Loucy (cell line): ENCODE data around the gene DGKB.

ENCODE experiments used
- H2AFZ ChIP-seq: fragments of 200-600 bp; sonication (generic); 2 replicates; pipeline ENCODE4 v1.6.0; 2016; ENCODE audit warnings: antibody characterized with exemption, mild to moderate bottlenecking, low read length, moderate library complexity
- H3F3A ChIP-seq: fragments of 200-600 bp; 2 replicates; pipeline ENCODE4 v1.6.0; 2016; ENCODE audit warnings: antibody characterized with exemption, low read depth, mild to moderate bottlenecking
- H3K27me3 ChIP-seq: fragments of 200-600 bp; sonication (generic); 2 replicates; pipeline ENCODE4 v1.6.1; 2014; ENCODE audit warnings: low read length, mild to moderate bottlenecking; ENCODE audit not compliant: insufficient read depth, poor library complexity, severe bottlenecking
- H3K36me3 ChIP-seq: fragments of 200-600 bp; sonication (generic); 2 replicates; pipeline ENCODE4 v1.6.1; 2016; ENCODE audit warnings: low read length; ENCODE audit not compliant: insufficient read depth
- H3K4me1 ChIP-seq: fragments of 200-600 bp; sonication (generic); 2 replicates; pipeline ENCODE4 v1.5.1; 2014; ENCODE audit warnings: low read length, mild to moderate bottlenecking; ENCODE audit not compliant: insufficient read depth, poor library complexity, severe bottlenecking
- H3K4me2 ChIP-seq: fragments of 200-600 bp; sonication (generic); 2 replicates; pipeline ENCODE4 v1.6.0; 2014; ENCODE audit warnings: antibody characterized with exemption, low read length, low read depth, mild to moderate bottlenecking; ENCODE audit not compliant: poor library complexity, severe bottlenecking
- H3K4me3 ChIP-seq: fragments of 200-600 bp; sonication (generic); 2 replicates; pipeline ENCODE4 v1.5.1; 2014; ENCODE audit warnings: low read length, mild to moderate bottlenecking, mixed read lengths; ENCODE audit not compliant: poor library complexity, severe bottlenecking
- H3K79me2 ChIP-seq: fragments of 200-600 bp; sonication (generic); 2 replicates; pipeline ENCODE4 v1.6.1; 2014; ENCODE audit warnings: low read length; ENCODE audit not compliant: insufficient read depth
- H3K9ac ChIP-seq: fragments of 200-600 bp; sonication (generic); 2 replicates; pipeline ENCODE4 v1.6.0; 2014; ENCODE audit warnings: mild to moderate bottlenecking, low read depth, low read length, moderate library complexity; ENCODE audit not compliant: poor library complexity, severe bottlenecking
- H3K9me2 ChIP-seq: fragments of 200-600 bp; sonication (generic); replicated peaks from 2 replicates; pipeline ENCODE4 v1.6.1; 2016; ENCODE audit warnings: low read depth, low read length, mixed read lengths
- H3K9me3 ChIP-seq: fragments of 200-600 bp; sonication (generic); 2 replicates; pipeline ENCODE4 v1.6.1; 2014; ENCODE audit warnings: mild to moderate bottlenecking, antibody characterized with exemption, low read length, low read depth; ENCODE audit not compliant: insufficient read depth
- H4K20me1 ChIP-seq: fragments of 200-600 bp; sonication (generic); 2 replicates; pipeline ENCODE4 v1.6.0; 2014; ENCODE audit warnings: antibody characterized with exemption, low read length, mild to moderate bottlenecking; ENCODE audit not compliant: insufficient read depth, poor library complexity, severe bottlenecking
- CTCF ChIP-seq: fragments of 200-600 bp; sonication (generic); conservative IDR thresholded peaks from 2 replicates; pipeline ENCODE4 v1.5.1; 2014; ENCODE audit warnings: mild to moderate bottlenecking, antibody characterized with exemption, low read length
- EZH2phosphoT487 ChIP-seq: fragments of 200-600 bp; IDR thresholded peaks from 2 replicates; pipeline ENCODE4 v1.6.1; 2018; ENCODE audit warnings: antibody characterized with exemption, mild to moderate bottlenecking, moderate library complexity, borderline replicate concordance

Gene DGKB

GRCh38 chr7:14902589-14903067, at the start of gene DGKB:
Gene DGKB, minus strand, starts transcription at chr7:14902751.
- no peak within 1 kb of the TSS for H3K9ac ChIP-seq

GRCh38 chr7:14950013-14950412, 47.5 kb upstream of the DGKB start:
- TF ChIP-seq EZH2phosphoT487 (no peak), CTCF (no peak)
- Histone ChIP-seq H3K36me3 (no peaks in the 10 kb centered on the region), H3K4me2 (no peak overlapping the region), H3K4me3 (no peak overlapping the region), H3K9me3 (no peaks in the 10 kb centered on the region), H3F3A (no peaks in the 10 kb centered on the region), H4K20me1 (no peaks in the 10 kb centered on the region), H2AFZ (no peak overlapping the region), H3K4me1 (no peaks in the 10 kb centered on the region), H3K9ac (no peak overlapping the region), H3K27me3 (no peaks in the 10 kb centered on the region), H3K79me2 (no peaks in the 10 kb centered on the region), H3K9me2 (no peaks in the 10 kb centered on the region)

More at GRCh38 chr7:14902589-14903067, at the start of gene DGKB:
- Histone ChIP-seq H3K4me1 (no peaks in the 10 kb centered on the region), H3K9me2 (no peaks in the 10 kb centered on the region), H3F3A (no peaks in the 10 kb centered on the region), H3K4me2 (no peak within 1 kb of the TSS), H4K20me1 (no peaks in the 10 kb centered on the region), H3K9me3 (no peaks in the 10 kb centered on the region), H2AFZ (no peak within 1 kb of the TSS), H3K36me3 (no peaks in the 10 kb centered on the region), H3K79me2 (no peaks in the 10 kb centered on the region), H3K4me3 (no peak within 1 kb of the TSS), H3K27me3 (no peaks in the 10 kb centered on the region)
- TF ChIP-seq CTCF, result no peak
- no peak for TF ChIP-seq EZH2phosphoT487

- no peaks in the 10 kb centered on the region for H4K20me1 ChIP-seq
- no peaks in the 10 kb centered on the region for H3K9me2 ChIP-seq
- H3K4me1 ChIP-seq, result no peaks in the 10 kb centered on the region
- no peak overlapping the region for H3K4me3 ChIP-seq
- no peaks in the 10 kb centered on the region for H3F3A ChIP-seq
- no peak overlapping the region for H2AFZ ChIP-seq
- H3K4me2 ChIP-seq, result no peak overlapping the region
- H3K27me3 ChIP-seq, result no peaks in the 10 kb centered on the region
- no peaks in the 10 kb centered on the region for H3K36me3 ChIP-seq
- H3K79me2 ChIP-seq, result no peaks in the 10 kb centered on the region
- H3K9me3 ChIP-seq, result no peaks in the 10 kb centered on the region
- no peak overlapping the region for H3K9ac ChIP-seq
- TF ChIP-seq CTCF (no peak), EZH2phosphoT487 (no peak)
Observed at GRCh38 chr7:14938181-14938580, 35.6 kb upstream of the DGKB start.
